Measurements from ENCODE around the gene C4orf50. TPM values are rescaled to one million over a fixed set of nuclear protein-coding genes. Genes with fewer than 3 reads are reported as not detected.

C4orf50 gene
- total RNA-seq, 1 donor = not detected

- no peak overlapping the region for H3K4me3 ChIP-seq (ENCODE audit: low read depth, low read length)
- DNase-seq (ENCODE audit: low read depth) = no peak
- no peak for TF ChIP-seq CTCF (IDR thresholded peaks at IDR 0.05; ENCODE audit: insufficient read depth, low read depth, low read length)
Measured at GRCh38 chr4:6050551-6050950, 32.3 kb upstream of the C4orf50 start.

GRCh38 chr4:6049985-6050384 is 31.8 kb upstream of the C4orf50 start:
- no peak for DNase-seq (ENCODE audit: low read depth)
- H3K4me3 ChIP-seq (ENCODE audit: low read depth, low read length) = no peak overlapping the region
- no peak for TF ChIP-seq CTCF (IDR thresholded peaks at IDR 0.05; ENCODE audit: insufficient read depth, low read depth, low read length)

GRCh38 chr4:6049278-6049677 is 31.0 kb upstream of the C4orf50 start:
- TF ChIP-seq CTCF (IDR thresholded peaks at IDR 0.05; ENCODE audit: insufficient read depth, low read depth, low read length) = no peak
- H3K4me3 ChIP-seq (ENCODE audit: low read depth, low read length) = no peak overlapping the region
- no peak for DNase-seq (ENCODE audit: low read depth)

- no peak for TF ChIP-seq CTCF (IDR thresholded peaks at IDR 0.05; ENCODE audit: insufficient read depth, low read depth, low read length)
- H3K4me3 ChIP-seq (ENCODE audit: low read depth, low read length) = no peak overlapping the region
- no peak for DNase-seq (ENCODE audit: low read depth)
Measured at GRCh38 chr4:6048537-6048936, 30.3 kb upstream of the C4orf50 start.

GRCh38 chr4:6047130-6047673 is 29.0 kb upstream of the C4orf50 start:
- no peak for DNase-seq (ENCODE audit: low read depth)
- no peak for TF ChIP-seq CTCF (IDR thresholded peaks at IDR 0.05; ENCODE audit: insufficient read depth, low read depth, low read length)
- H3K4me3 ChIP-seq (ENCODE audit: low read depth, low read length) = no peak overlapping the region

GRCh38 chr4:6046526-6047129 is 28.4 kb upstream of the C4orf50 start:
- TF ChIP-seq CTCF (IDR thresholded peaks at IDR 0.05; ENCODE audit: insufficient read depth, low read depth, low read length) = no peak
- no peak for DNase-seq (ENCODE audit: low read depth)
- no peak overlapping the region for H3K4me3 ChIP-seq (ENCODE audit: low read depth, low read length)

GRCh38 chr4:6044805-6045204 is 26.6 kb upstream of the C4orf50 start:
- H3K4me3 ChIP-seq (ENCODE audit: low read depth, low read length) = no peak overlapping the region
- no peak for DNase-seq (ENCODE audit: low read depth)
- no peak for TF ChIP-seq CTCF (IDR thresholded peaks at IDR 0.05; ENCODE audit: insufficient read depth, low read depth, low read length)
